Kidney (tissue), 14 donors: ENCODE results near the gene KRT7. TPM values are rescaled to one million over a fixed set of nuclear protein-coding genes. Genes with fewer than 3 reads are reported as not detected.
"Not testable (repeated sequence)": the region's sequence is repeated elsewhere in the genome, so short reads cannot be mapped to it uniquely, and the experiment has no call there.

ENCODE experiments used
- DNase-seq, 5 donors: peaks; one replicate each; pipeline ENCODE4 v3.0.0-alpha.2; 2013 to 2020
- FAIRE-seq: peaks from 2 replicates; lab custom pipeline; 2012; peaks lifted over from hg19 to GRCh38; lab: Jason Lieb, UNC
- H3K27ac ChIP-seq, 2 donors: one replicate each; pipeline ENCODE4 v1.7.0; 2013; ENCODE audit warnings: low read depth in 2 of 2, low read length in 2 of 2, inconsistent platforms in 1 of 2
- H3K27me3 ChIP-seq: one replicate; pipeline ENCODE4 v1.7.1; 2013; ENCODE audit warnings: low read length, inconsistent platforms; ENCODE audit not compliant: control insufficient read depth, insufficient read depth
- H3K36me3 ChIP-seq, 3 donors: one replicate each; pipeline versions ENCODE4 v1.7.0 to v1.7.1; 2013; ENCODE audit warnings: low read length in 3 of 3, control low read depth in 1 of 3, inconsistent platforms in 1 of 3; ENCODE audit not compliant: insufficient read depth in 3 of 3, control insufficient read depth in 2 of 3
- H3K4me1 ChIP-seq, 3 donors: one replicate each; pipeline versions ENCODE4 v1.7.0 to v1.7.1; 2013; ENCODE audit warnings: low read length in 3 of 3, inconsistent platforms in 1 of 3, low read depth in 1 of 3; ENCODE audit not compliant: control insufficient read depth in 2 of 3, insufficient read depth in 2 of 3
- H3K4me3 ChIP-seq, 3 donors: one replicate each; pipeline versions ENCODE4 v1.7.0 to v1.8.1; 2013; ENCODE audit warnings: low read length in 3 of 3, control low read depth in 1 of 3, inconsistent platforms in 1 of 3
- H3K9ac ChIP-seq, 3 donors: one replicate each; pipeline versions ENCODE4 v1.7.0 to v1.7.1; 2013; ENCODE audit warnings: low read length in 3 of 3, control low read depth in 1 of 3, inconsistent platforms in 1 of 3
- H3K9me3 ChIP-seq, 3 donors: one replicate each; pipeline versions ENCODE4 v1.7.0 to v1.7.1; 2013; ENCODE audit warnings: low read length in 3 of 3, control low read depth in 1 of 3, inconsistent platforms in 1 of 3; ENCODE audit not compliant: control insufficient read depth in 2 of 3, insufficient read depth in 1 of 3
- CTCF ChIP-seq: IDR thresholded peaks from 3 replicates; pipeline ENCODE4 v1.5.1; 2012; ENCODE audit warnings: mild to moderate bottlenecking, moderate library complexity, borderline replicate concordance; ENCODE audit not compliant: insufficient read depth; ENCODE audit errors: extremely low read depth
- intact Hi-C: fragments of 100-400 bp; cut with DNase I; formaldehyde crosslinking; loops from one replicate; pipeline ENCODE4 v1.11.1; 2022
- polyA plus RNA-seq: library from polyadenylated mRNA; stranded (reverse); fragments of 350-450 nt; fragmentation: Illumina TruSeq; extraction: RNeasy Lipid Tissue Mini Kit (QIAGEN cat#74804); gene quantifications from one replicate; pipeline ENCODE4 v1.2.3, GENCODE V29; 2014; ENCODE audit warnings: low read depth, low replicate concordance; ENCODE audit not compliant: insufficient read depth
- total RNA-seq: library from RNA; stranded (reverse); fragmentation: NEBNext Ultra II Directional; extraction: Animal tissue kit (Norgen Biotek cat#: 25700); gene quantifications from one replicate; pipeline ENCODE4 v1.2.1, GENCODE V29; 2021
- donor health status: control.
- donor health status: control.
- donor health status: control.
- donor health status: control.
- donor health status: control.
- donor health status: DM: yes; HTN: yes; CAD: no.
- donor health status: Normal renal cell carcinoma (clear cell type).

Gene KRT7
- total and polyA plus RNA-seq, 2 donors from 2014 or later: 173 to 1,490 TPM

- H3K36me3 ChIP-seq: no peaks in the 10 kb centered on the region
- intact Hi-C loops: no loop called here
- no peak for TF ChIP-seq CTCF
- H3K4me1 ChIP-seq: peaks cover 0 to 2% (median 0%) of the 10 kb centered on the region in 3 donors
- DNase-seq (no peak), FAIRE-seq (no peak)
- H3K27me3 ChIP-seq: no peaks in the 10 kb centered on the region
- no peak overlapping the region for H3K9ac ChIP-seq
- no peak overlapping the region for H3K4me3 ChIP-seq
- no peaks in the 10 kb centered on the region for H3K9me3 ChIP-seq
- H3K27ac ChIP-seq: no peak overlapping the region
Measured at GRCh38 chr12:52285851-52286530, 52.9 kb downstream of the KRT7 start.

DNA sequence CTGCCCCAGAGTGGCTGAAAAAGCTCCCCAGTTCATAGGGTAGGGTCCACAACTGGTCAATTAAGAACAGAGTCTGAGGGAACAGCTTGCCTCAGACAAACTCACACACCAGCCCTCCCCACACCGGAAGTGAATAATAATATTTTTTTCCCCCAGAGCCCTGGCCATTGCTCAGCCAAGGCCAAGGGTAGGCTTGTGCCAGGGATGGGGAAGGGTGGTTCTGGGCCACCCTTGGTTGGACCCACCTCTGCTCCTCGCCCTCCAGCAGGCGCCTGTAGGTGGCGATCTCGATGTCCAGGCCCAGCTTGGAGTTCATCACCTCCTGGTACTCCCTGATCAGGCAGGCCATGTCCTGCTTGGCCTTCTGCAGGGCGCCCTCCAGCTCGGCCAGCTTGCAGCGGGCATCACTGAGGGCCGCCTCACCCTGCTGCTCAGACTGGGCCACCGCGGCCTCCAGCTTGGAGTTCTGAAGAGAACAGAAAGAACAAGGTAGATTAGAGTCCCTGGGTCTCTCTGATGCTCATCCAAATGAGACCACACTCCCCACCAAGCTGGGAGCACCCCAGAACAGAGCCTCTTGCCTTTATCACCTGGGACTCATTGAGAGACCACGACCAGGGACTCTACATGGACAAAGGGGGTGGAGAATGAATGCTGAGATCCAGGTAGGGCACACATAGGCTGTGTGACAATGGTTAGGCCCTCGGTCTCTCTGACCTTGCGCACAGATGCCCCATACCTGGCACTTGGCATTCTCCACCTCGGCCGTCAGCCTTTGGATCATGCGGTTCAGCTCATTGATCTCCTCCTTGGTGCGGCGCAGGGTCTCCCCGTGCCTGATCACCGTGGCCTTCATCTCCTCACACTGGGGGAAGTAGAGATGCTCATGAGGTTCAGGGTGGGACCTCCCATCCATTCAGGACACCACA, 54.1 kb downstream of the KRT7 start:
- FAIRE-seq, H3K4me3 ChIP-seq, H3K36me3 ChIP-seq, H3K9me3 ChIP-seq, H3K27me3 ChIP-seq, H3K9ac ChIP-seq, intact Hi-C loops, H3K4me1 ChIP-seq, DNase-seq, H3K27ac ChIP-seq: not testable (repeated sequence)

DNA sequence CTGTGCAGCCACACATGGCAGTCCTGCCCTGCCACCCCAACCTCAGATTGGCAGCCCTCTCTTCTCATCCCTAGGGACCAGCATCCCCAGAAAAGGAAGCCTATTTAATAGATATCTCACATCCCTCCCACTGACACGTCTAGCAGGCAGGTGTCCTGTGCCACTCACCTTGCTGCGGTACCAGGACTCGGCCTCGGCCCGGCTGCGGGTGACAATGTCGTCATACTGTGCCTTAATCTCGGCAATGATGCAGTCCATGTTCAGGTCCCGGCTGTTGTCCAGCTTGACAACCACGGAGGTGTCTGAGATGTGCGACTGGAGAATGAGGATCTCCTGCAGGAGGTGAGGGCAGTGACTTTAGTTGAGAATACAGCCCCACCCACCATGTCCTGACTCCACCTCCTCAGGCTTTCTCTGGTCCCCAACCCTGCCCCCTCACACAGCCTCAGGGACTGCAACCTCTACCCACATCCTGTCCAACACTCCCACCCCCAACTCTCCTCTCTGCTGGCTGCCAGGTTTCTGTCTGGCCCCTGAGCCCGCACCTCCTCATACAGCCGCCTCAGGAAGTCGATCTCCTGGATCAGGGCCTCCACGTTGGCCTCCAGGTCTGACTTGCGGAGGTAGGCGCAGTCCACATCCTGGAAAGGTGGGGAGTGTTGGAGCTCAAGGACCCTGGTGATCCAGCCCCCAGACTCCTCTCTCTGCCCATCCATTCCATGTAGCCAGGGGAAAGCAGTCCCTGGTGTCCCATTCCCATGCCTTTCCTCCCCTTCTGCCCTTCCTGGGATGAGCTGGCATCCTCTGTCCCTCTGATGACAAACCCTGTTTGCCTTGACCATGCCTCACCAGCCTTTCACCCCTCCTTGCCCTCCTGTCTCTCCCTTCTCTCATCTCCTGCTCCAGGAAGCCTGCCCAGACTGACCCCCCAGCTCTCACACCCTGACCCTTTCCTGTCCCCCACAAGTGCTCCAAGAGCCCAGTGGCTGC, 55.1 kb downstream of the KRT7 start:
- H3K27ac ChIP-seq, H3K36me3 ChIP-seq, H3K27me3 ChIP-seq, H3K4me3 ChIP-seq, FAIRE-seq, H3K9me3 ChIP-seq, DNase-seq, intact Hi-C loops, H3K9ac ChIP-seq, H3K4me1 ChIP-seq: not testable (repeated sequence)

DNA sequence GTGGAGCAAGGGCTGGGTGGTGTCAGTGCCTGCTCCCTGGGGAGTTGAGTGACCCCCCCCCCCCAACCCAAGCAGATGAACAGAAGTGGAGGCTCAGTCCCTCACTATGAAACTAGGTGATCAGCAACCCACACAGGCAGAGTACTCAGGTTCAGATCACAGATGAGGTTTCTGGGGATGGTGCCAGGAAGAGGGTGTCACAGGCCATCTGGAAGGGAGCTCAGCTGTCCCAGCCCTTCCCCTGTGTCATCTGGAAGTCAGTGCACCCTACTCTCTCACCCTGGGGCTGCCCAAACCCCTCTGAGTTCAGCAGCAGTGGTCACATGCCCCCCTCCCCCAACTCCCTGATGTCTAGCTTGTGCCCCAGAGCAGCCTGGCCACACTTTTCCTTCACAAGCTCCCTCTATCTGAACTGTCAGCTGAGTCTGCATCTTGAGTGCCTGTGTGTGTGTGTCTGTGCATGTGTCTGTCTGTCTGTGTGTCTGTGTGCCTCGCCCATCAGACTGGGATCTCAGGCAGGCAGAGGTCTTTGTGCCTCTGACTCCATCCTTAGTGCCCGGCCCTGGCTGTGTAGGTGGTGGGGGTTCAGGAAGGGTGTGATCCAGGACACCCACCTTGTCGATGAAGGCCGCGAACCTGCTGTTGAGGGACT, 57.6 kb downstream of the KRT7 start:
- intact Hi-C loops, FAIRE-seq, H3K4me1 ChIP-seq: not testable (repeated sequence)

More for the DNA sequence above, 57.6 kb downstream of the KRT7 start:
- H3K4me3 ChIP-seq, H3K9me3 ChIP-seq, H3K27me3 ChIP-seq, H3K9ac ChIP-seq, H3K36me3 ChIP-seq, DNase-seq, H3K27ac ChIP-seq: not testable (repeated sequence)
